Measurements from ENCODE around the gene CDC42EP5. TPM values are rescaled to one million over a fixed set of nuclear protein-coding genes. Genes with fewer than 3 reads are reported as not detected.
"Not testable (repeated sequence)": the region's sequence is repeated elsewhere in the genome, so short reads cannot be mapped to it uniquely, and the experiment has no call there.

Gene CDC42EP5, protein sequence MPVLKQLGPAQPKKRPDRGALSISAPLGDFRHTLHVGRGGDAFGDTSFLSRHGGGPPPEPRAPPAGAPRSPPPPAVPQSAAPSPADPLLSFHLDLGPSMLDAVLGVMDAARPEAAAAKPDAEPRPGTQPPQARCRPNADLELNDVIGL
- polyA plus RNA-seq (ENCODE audit: insufficient read length), result 32.7 TPM

DNA sequence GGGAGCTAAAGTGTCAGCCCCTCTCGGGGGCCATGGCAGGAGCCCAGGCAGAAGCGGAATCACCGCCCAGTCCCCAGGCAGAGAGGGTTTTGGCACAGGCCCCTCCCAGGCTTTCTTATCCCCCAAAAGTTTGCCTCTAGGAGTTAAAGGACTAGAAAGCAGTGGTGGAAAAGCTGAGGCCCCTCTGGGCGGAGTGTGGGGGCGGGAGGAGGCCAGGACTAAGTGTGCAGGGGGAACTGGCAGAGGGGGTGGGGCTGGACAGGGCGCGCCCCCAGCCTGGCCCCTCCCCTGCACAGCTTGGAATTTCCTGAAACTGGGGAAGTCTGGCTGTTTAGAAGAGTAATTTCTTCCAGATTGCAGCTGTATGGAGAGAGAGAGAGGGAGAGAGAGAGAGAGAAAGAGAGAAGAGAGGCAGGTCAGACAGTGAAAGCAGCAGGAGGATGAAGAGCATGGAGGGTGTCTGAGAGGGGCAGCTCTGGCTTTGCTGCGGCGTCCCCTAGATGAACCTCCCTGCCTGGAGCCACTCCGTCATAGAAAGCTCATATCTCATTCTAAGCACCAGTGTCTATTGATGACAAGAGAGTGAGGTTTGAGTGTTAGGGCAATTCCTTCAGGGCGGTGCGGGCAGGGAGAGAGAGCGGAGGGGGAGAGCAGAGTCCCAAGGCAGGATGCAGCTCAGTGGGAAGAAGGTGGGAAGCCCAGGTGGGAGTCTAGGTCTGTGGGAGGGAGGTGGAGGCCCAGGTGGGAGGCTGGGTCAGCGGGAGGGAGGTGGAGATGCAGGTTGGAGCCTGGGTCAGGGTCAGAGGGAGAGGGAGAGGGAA lies at the start of gene CDC42EP5:
Gene CDC42EP5 (minus strand): TSS at position 226 of the 821 bp plus-strand sequence. CDS start 7,749 bp downstream, outside the sequence.
- DNase-seq, result peak; percentile 93

DNA sequence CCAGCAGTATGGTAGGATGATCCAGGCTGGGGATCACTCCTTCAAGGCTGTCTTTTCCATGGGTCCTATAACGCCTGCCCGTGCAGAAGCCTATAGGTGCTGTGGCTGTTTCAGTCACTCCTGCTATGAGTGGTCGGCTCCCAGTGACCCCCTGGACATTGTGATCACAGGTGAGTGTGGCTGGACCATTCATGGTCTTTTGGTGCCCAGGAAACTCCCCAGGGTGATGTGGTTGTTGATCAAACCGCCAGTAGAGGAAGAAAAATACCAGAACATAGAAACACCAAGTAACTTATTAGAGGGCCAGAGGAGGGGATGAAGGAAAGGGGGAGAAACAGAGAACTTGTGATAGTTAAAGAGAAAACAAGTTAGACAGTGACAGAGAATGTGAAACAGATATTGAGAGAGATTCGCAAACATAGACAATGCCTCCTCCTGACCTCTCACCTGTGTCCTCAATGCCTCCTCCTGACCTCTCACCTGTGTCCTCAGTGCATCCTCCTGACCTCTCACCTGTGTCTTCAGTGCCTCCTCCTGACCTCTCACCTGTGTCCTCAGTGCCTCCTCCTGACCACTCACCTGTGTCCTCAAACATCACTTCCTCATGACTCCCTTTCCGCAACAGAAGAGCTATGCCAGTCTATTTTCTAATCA lies 48.9 kb upstream of the CDC42EP5 start:
- no peak for DNase-seq

DNA sequence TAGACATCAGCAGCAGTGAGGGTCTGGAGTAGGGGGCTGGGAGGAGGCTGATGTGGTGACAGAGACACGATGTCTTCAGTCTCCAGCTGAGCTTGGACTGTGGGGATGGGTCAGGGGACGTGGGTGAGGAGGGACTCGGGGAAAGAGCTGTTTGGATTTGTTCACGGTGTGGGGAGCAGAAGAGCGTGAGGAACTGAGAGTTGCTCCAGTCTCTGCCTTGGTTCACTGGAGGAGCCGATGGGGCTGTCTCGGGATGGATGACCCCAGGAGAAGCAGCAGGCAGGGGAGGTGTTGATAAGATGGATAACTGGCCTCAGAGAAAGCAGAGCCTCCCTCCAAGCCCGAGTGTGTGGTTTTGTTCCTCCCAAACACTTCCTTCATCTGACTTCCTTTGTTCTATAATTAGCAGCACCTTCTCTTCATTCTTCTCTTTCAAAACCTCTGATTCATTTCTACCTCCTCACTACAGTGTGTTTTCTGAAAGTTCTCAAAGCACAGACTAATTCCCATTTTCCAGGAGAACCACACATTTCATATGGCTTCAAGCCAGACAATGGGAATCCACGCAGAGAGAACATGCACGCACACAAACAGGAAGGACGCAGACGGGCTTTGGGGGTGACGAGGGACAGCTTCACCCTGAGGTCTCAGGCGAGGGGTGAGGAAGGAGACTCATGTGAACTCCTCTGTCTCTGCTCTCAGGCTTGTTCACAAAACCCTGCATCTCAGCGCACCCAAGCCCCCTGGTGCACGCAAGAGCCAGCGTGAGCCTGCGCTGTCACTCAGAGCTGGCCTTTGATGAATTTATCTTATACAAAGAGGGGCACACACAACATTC lies 48.1 kb upstream of the CDC42EP5 start:
- no peak for DNase-seq

DNA sequence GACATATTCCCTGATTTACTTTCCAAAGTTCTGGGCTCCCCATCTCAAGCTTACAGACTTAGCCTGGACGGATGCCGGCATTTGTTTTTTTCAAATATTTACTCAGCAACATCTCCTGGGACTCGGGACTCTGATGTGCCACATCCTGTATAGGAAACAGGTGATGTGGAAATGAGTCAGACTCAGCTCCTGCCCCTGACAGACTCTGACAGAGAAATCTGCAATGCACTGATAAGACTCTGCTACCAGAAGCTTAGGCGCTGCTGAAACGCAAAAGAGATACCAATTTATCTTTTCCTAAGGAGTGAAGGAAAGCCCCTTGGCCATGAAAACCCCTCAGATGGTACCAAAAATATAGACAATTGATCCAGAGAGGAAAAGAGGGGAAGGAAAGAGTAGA lies 45.7 kb upstream of the CDC42EP5 start:
- DNase-seq, result peak; percentile 8

DNA sequence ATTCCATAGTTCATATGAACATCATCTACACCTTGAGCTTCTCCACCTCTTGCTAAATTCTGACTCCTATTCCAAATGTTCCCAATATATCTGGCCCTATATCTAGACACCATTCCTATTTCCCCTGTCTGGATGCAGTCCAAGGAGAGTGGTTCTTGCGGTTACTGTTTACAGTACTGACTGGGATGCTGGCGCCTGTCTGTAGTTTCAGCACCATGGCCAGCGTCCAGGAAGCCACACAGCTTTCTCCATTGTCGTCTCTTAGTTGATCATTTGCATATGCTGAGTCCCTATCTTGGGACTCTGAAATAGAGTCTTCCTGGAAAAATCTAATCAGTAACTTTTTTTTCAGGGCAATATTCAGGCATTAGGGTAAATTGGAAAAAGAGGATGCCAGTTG lies 44.4 kb upstream of the CDC42EP5 start:
- DNase-seq, result peak; percentile 57

DNA sequence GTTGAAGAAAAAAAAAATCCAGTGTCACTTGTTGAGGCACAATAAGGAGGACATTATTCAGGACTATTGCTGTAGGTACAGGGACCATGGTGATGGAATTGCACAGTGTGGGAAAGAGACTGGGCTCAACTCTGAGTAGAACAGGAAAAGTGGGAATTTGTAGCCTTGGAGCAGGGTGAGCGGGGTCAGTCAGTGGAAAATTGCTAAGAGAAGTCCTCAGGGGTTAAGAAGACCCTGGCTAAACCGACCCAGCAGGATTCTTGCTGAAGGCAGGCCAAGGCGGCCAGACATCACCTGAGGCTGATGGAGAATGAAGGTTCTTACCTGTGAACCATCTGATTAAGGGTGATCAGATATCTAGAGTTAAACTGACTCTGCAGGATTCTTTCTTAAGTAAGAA lies 42.1 kb upstream of the CDC42EP5 start:
- no peak for DNase-seq

DNA sequence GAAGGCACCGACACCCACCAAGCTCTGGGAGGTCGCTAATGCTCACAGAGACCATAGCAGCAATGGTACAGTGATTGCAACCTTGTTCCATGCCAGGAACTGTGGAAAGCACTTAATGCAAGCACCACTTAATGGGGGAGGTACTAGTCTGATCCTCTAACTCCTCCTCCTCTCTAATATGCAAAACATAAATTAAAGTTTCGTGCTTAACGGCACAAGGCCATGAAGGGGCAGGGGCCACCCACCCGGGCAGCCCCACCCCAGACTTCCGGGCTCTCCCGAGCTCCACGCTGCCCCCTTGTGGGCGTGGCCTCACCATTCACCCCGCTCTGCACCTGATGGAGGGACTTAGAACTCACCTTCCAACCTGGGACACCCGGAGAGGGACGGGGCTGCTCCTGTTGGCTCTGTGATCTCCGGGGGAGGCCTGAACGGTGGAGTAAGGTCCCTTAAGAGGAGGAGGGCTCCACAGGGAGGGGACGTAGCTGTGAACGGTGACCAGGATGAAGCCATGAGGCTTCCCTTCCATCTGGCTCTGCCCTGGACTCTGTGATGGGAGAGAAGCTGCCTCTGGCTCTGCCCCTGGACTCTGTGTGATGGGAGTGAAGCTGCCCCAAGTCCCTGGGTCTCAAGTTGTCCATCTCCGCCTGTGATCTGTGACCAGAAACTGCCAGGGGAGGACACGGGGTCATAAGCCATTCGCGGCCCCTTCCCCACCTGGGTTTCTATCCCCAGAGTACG lies 36.3 kb upstream of the CDC42EP5 start:
- DNase-seq, result not testable (repeated sequence)

DNA sequence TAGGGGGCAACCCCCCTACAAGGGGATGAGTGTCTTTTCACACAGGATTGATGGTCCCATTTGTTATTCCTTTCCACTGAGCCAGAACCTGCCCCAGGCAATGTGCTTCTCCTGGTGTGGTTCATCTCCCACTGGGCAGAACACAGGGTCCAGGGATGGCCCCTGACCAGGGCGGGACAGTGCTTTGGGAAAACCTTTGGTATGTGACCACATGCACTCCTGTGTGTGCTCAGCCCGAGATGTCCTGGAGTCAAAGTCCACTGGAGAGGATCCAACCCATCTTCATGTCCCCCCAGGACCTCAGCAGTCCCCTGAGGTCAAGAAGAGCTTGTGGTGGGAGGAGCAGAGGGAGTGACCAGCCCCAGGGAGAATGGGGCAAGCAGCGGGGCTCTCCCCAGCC lies 35.4 kb upstream of the CDC42EP5 start:
- DNase-seq, result not testable (repeated sequence)

DNA sequence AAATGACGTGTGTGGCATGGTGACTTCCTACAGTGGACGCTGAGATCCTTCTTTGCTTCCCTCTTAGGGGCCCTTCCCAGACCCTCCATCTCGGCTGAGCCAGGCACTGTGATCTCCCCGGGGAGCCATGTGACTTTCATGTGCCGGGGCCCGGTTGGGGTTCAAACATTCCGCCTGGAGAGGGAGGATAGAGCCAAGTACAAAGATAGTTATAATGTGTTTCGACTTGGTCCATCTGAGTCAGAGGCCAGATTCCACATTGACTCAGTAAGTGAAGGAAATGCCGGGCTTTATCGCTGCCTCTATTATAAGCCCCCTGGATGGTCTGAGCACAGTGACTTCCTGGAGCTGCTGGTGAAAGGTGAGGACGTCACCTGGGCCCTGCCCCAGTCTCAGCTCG lies 34.7 kb upstream of the CDC42EP5 start:
- no peak for DNase-seq

DNA sequence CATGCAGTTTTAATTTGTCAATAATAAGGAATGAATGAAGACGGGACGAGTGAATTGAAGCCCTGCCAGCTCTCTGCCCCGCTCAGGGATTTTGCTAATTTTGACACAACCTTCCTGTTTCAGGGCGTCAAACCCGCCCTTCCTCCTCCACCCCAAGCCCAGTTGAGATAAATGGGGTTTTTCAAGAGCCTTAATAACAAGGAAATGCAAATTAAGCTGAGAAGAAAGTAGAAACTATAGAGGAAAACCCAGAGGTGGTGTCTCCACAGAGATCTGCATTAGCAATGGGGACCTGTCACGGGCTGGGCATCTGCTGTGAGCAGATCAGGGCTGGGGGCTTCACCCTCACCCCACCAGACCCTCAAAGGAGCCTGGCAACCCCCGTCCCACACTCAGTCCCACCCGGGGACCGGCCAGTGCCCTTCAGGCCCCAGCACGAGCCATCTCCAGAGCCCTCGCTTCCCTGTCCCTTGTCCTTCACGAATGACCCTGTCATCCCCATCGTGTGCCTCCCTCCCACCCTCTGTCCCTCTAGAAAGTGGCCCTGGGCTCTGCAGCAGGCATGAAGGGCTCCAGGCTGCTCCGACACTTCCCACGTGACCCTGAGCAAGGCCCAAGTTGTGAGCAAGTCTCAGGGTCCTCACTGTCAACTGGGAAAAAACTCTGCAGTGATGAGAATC lies 34.1 kb upstream of the CDC42EP5 start:
- DNase-seq, result not testable (repeated sequence)

DNA sequence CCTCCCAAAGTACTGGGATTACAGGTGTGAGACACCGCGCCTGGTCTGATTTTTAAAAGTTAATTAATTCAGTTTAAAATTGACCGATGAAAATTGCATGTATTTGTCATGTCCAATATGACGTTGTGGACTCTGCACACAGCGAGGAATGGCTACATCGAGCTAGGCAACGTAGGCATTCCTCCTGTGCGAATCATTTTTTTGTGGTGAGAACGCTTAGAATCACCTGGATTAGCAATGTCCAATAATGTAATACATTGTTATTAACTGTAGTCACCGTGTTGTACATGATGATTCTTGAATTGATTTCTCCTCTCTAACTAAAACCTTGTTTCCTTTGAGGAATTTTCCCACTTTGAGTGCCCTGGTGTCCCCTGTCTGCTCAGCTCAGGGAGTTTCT lies 33.0 kb upstream of the CDC42EP5 start:
- DNase-seq, result no peak

DNA sequence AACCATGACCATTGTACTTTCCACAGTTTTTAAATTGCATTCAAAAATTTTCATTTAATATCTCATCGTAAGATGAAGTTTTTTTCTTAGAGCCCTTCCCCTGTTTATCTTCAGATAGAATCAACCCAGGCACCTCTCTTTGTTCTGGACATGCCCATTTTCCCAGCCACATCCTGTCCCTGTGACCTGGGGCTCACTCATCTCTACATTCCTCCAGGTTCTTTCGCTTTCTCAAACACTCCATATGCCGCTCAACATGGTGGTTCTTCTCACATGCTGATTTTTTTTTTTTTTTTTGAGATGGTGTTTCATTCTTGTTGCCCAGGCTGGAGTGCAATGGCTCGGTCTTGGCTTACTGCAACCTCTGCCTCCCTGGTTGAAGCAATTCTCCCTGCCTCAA lies 32.4 kb upstream of the CDC42EP5 start:
- not testable (repeated sequence) for DNase-seq

DNA sequence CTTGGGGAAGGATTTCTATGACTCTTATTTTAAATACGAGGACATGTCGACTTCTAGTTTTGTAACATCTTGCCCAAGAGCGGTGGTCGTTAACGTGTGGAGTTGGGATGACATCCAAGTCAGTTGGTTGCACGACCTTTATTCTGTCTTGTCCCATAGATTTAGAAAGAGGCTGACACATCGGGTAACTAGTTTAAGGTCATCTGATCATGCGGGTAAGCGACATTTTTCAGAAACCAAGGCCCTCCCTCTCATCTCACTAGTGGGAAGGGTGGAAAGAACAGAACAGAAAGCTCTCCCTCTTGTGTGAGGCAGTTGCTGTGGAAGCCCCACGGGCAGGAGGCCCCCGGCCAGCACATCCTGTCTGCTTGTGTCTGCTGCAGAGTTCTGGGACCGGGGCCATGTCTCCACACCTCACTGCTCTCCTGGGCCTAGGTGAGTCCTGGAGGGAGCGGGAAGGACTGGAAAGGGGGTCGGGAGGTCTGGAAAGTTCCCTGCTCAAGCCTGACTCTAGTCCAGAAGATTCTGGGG lies 29.5 kb upstream of the CDC42EP5 start, which contains the start of gene LAIR2:
Gene LAIR2 (plus strand): TSS at position 314 of the 531 bp plus-strand sequence. CDS start 88 bp downstream, at position 402.
- no peak for DNase-seq

DNA sequence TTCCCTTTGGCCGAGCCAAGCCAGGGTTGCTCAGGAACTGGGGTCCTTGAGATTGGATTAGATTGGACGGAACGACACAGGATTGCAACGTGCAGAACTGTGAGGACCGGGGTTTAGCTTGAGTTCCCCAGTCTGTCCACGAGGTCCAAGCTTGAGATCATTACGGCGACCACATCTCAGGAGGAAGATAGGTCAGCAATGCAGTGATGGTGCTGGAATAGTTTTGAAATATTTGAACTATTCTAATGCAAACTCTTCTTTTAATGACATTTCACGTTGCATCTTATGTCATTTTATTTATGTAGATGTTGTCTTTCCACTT lies 25.3 kb upstream of the CDC42EP5 start:
- not testable (repeated sequence) for DNase-seq

DNA sequence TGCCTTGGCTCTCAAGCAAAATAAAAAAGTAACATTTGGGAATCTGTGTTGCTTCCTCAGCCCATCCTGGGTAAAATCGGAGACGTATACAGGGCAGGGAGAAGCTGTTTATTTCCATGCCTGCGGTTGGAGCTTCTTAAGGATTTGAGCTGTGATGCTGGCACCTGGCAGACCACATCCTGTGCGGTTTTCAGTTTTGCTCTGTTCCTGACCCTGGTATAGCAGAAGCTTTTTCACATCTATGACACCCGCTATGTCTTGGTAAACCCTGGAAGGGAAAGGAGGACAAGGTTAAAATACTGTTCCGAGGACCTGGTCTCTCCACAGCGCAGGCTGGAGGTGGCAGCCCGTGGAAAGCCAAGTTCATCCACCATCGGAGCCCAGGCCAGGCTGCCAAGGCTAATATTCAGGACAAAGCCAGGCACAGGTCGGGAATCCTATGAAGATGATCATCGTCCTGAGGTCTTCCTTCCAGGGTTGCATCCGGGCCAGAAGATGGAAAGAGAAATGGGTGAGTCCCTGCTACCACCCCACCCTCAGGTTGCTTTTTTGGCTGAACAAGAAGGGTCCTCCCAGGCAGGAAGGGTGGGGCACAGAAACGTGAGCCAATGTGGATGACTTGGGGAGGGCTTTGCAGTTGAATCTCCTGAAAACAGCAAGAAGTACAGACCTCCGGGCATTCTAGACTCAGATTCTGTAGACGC lies 24.8 kb upstream of the CDC42EP5 start:
- not testable (repeated sequence) for DNase-seq

DNA sequence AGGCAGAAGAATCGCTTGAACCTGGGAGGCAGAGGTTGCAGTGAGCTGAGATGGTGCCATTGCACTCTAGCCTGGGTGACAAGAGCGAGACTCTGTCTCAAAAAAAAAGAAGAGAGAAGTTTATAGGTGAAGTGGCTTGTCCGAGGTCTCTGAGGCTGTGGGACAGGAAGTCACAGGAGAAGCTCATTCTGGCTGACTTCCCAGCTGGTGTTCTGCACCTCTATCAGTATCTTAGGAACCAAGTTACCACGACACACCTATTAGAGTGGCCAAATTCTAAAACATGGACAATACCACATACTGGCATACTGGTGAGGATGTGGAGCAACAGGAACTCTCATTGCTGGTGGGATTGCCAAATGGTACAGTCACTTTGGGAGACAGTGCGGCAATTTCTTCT lies 22.2 kb upstream of the CDC42EP5 start:
- DNase-seq, result not testable (repeated sequence)

DNA sequence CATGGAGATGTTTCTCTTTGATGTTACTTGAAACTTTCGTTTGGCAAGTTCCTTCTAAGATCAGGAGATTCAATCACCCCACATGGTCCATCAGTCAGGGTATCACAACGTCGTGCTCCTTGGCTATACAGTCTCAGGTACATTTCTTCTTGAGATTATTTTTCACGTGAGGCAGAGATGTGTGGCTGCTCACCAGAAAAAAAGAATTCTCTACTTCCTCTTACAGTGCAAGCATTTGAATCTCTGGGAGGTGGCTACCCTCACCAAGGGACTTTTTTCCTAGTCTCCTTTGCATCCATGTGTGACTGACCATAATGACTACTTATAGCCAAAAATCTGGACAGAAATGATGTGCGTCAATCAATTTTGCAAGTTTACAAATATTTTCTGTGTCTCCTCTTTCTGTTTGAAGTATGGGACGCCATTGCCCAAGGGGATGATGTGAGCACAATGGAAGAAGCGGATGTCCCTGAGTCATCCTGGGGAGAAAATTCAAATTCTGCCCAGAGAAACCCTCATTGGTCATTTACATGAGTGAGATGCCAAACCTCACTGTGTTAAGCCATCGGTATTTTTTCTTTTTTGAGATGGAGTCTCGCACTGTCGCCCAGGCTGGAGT lies 21.0 kb upstream of the CDC42EP5 start:
- DNase-seq, result no peak

DNA sequence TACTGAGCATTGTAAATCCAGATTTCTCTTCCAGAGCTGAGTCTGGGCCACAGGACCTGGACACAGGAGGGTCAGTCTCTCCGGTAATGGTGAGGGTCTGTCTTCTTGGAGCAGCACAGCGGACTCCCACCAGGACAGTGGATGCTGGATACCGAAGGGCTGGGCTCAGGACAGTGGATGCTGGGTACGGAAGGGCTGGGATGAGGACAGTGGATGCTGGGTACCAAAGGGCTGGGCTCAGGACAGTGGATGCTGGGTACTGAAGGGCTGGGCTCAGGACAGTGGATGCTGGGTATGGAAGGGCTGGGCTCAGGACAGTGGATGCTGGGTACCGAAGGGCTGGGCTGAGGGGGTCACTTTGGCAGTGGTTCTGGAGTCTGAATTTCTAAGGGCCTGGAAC lies 20.0 kb upstream of the CDC42EP5 start:
- DNase-seq, result not testable (repeated sequence)

DNA sequence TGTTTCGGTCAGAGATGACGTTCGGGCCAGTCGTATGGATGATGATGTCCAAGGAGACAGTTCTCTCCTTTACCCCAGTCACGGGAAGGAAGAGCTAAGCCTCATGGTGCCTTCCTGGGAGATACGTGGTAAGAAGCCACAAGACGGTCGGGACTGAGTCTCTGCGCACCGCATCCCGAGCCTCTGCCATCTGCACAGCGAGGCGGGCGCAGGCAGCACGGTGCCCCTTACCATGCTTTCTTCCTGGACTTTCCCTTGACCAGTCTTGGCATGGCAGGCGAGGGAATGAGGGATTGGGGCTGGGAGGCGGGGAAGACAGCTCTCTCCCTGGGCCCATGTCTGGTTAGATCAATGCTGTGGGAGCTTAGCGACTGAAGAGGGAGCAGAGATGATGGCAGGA lies 19.5 kb upstream of the CDC42EP5 start:
- no peak for DNase-seq

DNA sequence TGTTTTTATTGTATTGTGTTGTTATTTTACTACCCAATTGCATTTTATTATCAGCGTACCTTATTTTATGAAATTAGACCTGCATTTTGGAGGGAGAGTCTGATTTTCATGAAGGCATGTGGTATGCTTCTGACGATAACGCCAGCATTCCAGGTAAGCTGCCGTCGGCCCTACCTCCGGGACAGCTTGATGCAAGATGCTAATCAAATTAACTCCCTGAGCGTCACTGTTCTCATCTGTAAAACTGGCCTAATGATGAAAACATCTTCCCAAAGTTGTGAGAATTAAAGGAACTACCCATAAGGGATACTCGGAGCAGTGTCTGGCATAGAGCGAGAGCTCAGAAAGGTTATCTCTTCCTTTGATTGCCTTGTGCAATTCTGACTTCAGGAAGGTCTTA lies 16.7 kb upstream of the CDC42EP5 start:
- no peak for DNase-seq

All from hindlimb muscle (tissue), 1 donor.